Sigmoid colon (tissue), 3 donors: ENCODE measurements around the gene NETO2.

Experiments
- CTCF ChIP-seq, 4 experiments: fragments of 450-650 bp in 3 of 4; fragments of 200-600 bp in 1 of 4; IDR thresholded peaks; one replicate each; pipeline ENCODE4 v1.5.1; 2016 to 2019; ENCODE audit warnings: antibody characterized with exemption in 4 of 4, mild to moderate bottlenecking in 3 of 4, moderate library complexity in 2 of 4
- POLR2A ChIP-seq, 2 donors: fragments of 450-650 bp; IDR thresholded peaks; one replicate each; pipeline ENCODE4 v1.6.1; 2016; ENCODE audit warnings: antibody characterized with exemption in 2 of 2, mild to moderate bottlenecking in 2 of 2, moderate library complexity in 2 of 2

GRCh38 chr16:47060596-47060995 is 83.1 kb downstream of the NETO2 start:
- TF ChIP-seq CTCF (IDR thresholded peaks at IDR 0.05), result no peak
- no peak for TF ChIP-seq POLR2A (IDR thresholded peaks at IDR 0.05)
